GM18499 (cell line): ENCODE results near the gene PLIN4.

Experiments
- ATAC-seq: cut with Tn5 transposase; IDR thresholded peaks from one replicate; pipeline ENCODE4 v1.9.1; 2021; ENCODE audit warnings: moderate number of reproducible peaks; ENCODE audit not compliant: insufficient read depth, unreplicated experiment

The PLIN4 gene

DNA sequence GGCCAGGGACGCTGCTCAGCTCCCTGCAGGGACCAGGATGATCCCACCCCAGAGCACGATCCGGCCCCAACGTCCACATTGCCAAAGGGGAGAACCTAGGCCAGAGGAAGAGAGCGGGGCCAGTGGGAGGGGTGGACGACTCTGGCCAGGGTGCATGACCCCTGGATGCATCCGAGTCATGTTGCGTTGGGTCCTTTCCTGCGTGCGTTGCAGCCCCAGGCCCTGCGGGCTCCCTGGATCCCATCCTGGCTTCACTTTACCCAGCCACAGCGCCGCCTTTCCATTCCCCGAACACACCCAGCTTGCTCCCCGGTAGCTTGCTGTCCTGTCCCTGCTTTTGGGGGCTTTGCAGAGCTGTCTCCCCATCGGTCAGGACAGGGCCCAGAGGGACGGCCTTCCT, 10.5 kb downstream of the PLIN4 start:
- ATAC-seq = no peak

DNA sequence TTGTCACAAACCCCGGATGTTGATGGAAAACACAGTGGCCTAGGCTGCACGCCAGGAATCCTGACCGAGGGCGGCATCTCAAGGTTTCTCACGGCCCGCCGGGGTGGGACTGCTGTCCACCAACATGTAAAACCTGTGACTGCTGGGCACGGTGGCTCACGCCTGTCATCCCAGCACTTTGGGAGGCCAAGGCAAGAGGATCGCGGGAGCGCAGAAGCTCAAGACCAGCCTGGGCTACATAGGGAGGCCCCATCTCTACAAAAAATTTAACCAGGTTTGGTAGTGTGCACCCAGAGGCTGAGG, 11.2 kb downstream of the PLIN4 start:
- no peak for ATAC-seq

DNA sequence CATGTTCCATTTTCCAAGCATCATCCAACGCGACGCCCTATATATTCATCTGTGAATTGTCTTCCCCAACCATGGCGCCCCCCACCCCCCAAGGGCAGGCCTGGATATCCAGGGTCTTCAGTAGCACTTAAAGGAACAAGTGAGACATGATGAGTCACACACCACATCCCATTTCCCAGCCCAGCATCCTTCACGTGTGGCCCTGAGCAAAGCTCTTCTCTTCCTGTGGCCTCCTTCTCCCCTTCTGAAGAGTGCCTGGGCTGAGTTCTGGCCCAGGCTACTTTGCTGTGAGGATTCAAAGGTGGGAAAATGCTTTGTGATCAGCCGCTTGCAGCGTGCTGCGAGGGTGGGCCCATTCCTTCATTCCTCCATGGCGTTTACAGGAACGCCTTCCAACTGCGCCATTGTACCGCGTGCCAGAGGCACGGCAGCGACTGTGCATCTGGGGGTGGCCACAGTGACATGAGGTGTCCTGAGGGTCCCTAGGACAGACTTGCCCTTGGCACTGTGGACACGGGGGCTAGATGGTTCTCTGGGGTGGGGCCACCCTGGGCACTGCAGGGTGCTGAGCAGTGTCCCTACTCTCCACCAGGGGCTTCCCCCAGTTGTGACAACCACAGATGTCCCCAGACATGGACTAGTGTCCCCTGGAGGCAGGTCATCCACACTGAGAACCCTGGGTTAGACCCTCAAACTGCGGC, 11.7 kb downstream of the PLIN4 start:
- no peak for ATAC-seq

DNA sequence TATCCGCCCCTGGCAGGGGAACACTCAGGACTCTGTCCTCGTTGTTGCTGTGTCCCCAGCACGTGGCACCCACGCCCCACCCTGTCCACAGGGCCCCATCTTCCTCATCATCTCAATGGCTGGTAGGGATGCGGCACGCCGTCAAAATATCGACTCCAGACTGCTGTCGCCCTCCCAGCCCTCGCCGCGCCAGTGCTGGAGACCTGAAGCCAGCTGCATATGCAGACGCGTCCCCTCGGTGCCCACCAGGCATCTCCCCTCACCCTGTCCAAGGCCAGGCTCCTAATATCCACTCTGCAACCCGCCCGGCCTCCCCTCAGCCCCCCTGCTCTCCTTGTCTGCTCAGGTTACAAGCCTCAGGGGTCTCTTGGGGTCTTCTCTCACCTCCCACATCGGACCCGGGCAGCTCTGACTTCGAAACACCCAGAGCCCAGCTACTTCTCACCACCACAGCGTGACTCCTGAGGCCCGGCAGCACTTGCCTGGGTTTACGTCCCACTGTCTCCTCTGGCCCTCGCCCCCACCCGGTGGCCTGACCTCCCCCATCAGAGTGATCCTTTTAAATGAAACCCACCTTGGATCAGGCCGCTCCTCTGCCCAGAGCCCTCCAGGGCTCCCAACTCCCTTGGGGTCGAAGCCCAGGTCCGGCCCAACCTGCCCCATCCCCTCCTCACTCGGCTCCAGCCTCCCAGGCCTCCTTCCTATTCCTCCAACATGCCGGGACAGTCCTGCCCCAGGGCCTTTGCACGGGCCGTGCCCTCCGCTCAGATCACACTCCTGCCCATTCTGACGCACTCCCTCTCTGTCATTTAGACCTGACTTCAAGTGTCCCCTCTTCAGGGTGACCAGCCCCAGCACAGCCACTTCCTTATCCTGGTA, 12.5 kb downstream of the PLIN4 start:
- ATAC-seq = no peak

DNA sequence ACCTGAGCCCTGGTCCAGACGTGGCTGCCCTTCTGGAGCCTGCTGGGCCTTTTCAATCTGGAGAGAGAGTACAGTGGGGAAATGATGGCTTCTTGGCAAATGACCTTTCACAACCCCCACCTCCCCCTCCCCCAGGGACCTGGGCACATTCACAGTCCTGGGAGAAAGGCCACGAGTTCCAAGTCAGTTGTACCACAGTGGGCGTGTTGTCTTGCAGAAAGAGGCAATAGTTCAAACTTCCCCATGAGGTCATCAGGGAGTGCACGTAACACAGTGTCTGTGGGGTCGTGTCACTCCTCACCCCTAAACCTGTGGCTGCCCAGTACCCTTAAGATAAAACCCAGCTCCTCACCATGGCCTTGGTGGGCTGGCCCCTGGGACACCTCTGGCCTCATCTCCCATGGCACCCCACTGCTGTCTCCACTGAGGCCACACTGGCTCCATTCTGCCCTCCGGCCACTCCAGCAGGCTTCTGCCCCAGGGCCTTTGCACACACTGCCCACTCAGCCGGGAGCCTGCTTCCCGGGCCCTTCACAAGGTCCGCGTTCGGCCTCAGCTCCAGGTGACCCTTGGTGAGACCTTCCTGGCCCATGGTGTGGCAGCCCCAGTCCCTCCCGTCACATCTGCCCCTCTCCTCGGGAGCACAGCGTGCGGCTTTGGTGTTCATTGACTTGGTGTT, 13.3 kb downstream of the PLIN4 start:
- ATAC-seq = no peak

DNA sequence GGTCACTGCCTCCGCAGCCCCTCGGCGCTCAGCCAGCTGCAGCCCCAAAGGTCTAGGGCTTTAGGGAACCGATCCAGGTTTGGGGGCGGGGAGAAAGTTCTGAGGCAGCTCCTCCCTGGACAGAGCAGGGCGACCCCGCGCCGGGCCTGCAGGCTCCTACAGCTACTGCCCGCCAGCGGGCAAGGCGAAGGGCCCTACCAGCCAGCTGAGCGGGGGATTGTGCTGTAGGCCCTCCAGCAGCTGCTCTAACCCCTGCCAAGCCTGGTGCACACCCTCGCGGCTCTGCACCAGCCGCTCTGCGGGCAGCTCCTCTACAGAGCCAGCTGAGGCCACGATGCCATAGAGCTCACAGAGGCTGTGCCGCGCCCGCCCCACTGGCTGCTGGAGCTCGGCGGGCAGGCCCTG, 14.0 kb downstream of the PLIN4 start:
- no peak for ATAC-seq

DNA sequence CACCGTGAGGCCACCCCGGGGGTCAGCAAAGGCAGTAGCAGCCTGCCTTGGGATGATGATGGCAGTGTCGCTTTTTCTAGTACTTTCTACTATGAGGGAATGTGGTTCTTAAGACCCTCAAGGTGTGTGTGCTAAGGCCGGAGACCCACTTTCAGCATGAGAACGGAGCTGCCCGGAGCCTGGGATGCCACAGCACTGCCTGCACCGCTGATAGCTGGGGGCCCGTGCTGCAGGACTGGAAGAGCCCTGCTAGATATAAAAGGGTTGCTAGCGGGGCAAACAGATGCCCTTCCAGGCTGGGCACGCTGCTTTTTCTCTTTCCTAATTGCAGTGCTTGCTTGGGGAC, 14.5 kb downstream of the PLIN4 start:
- no peak for ATAC-seq

DNA sequence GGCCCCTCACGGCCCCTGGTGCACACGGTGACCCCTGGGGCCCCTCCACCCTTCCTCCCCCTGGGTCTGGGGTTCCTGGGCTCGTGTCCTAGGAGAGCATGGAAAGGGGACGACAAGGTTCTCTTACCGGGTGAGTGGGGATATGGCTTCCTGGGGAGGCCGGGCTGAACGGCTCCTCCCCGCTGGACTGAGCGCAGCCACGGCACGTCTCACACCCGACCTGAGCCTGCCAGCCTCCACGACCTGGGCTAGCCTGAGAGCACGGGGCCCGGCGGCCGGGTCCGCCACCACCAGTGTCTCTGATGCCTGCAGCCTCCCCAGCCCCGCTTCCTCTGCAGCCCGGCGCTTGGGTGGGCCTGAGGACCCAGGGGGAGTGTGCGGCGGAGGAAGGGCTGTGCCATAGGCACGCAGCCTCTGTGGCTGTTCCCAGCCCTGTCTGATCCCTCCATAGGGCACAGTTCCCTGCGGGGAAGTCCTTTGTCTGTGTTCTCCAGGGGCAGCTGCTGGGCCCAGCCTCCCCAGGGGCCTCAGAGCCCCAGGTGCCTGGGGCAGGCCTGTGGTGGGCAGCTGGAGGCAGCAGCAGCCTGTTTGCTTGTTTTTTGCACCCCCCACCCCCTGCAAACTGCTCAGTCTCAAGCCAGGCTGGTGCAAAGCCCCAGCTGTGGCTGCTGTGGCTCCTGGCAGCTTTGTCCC, 15.0 kb downstream of the PLIN4 start:
- no peak for ATAC-seq

DNA sequence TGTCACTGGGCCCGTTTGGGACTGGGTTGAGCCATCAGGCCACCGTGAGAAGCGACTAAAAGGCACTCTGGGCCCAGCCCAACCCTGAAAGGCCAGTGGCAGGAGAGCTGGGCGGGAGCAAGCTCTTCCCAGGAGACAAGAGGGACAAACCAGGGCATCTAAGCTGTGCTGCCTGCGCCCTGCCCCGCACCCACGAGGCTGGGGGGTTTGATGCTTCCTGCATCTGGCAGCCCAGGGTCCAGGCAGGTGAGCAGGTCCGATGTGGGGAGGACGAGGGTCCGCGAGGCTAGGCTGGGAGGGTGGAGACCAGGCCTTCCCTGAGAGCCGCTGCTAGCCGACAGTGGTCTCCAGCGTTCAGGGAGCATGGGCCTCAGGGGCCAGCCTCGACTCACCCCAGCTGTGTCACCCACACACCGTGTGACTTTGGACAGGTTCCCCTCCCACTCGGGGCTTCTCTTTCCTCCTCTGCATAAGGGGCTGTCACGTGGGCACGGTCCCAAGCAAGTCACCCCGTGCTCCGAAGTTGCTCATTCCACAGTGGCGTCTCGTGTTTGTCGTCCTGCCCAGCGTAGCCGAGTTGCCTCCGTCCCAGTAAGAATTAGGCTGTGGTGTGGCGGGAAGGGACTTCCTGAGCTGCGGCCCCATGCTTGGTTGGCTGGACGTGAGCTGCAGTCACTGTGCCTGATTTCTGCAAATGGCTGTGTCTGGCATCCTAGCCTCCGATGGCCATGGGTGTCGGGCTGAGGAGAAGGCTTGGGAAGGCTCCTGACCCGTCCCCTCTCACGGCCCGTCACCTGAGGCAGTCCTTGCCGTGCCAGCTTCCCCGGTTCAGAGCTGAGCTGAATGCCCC, 15.8 kb downstream of the PLIN4 start:
- ATAC-seq = no peak

DNA sequence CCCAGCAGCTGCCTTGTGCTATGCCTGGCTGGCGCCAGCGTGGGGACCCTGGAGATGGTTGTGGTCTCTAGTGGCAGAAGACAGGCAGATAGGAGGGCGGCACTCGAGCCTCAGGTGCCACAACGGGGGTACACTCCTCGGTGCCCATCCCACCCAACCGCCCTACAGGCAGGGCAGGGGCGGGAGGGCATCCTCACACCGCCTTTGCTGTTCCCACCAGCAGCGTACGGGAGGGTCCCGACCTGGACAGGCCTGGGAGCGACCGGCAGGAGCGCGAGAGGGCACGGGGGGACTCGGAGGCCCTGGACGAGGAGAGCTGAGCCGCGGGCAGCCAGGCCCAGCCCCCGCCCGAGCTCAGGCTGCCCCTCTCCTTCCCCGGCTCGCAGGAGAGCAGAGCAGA, 16.6 kb downstream of the PLIN4 start:
- no peak for ATAC-seq

DNA sequence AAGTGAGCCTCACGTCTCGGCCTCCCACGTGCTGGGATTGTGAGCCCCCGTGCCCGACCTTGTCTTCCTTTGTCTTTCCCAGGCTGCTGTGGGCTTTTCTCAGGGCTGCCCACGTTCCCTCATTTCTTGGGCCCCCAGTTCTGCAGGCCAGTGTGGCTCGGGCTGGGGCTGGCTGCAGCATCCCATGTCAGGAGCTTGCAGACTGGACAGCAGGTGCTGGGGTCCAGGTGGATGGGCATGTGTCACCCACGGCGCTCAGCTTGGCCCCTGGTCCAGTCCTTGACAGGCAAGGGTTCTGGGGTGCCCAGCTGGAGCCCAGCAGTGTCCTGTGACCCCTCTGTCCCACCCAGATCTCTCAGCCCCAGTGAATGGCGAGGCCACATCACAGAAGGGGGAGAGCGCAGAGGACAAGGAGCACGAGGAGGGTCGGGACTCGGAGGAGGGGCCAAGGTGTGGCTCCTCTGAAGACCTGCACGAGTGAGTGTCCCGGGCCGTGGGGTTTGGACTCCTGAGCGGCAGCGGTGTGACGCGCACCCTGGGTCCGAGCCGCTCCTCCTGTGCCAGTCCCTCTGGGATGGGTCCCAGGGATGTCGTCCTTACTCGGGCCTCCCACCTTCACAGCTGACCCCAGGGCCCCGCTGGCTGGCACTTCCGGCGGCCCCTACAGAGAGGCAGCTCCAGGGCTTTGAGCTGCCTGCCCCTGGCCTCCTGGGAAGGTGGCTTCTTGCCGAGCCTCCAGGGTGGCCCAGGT, 17.3 kb downstream of the PLIN4 start:
- no peak for ATAC-seq

DNA sequence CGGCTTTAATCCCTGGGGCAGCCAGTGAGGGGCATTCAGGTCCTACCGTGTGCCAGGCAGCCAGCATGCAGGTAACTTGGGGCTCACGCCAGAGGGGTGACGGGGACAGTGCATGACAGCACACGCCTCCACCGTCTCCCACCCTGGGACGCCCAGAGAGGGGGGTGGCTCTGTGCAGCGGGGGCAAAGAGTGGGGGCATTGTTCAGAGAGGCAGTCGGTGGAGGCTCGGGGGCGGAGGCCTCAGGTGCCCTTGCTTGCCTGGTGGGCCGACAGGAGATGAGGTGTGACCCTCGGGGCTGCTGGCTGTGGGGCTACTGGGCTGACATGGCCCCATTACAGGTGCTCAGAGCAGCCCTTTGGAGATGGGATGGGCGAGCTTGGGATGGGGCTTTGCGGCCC, 18.4 kb downstream of the PLIN4 start:
- ATAC-seq = no peak

DNA sequence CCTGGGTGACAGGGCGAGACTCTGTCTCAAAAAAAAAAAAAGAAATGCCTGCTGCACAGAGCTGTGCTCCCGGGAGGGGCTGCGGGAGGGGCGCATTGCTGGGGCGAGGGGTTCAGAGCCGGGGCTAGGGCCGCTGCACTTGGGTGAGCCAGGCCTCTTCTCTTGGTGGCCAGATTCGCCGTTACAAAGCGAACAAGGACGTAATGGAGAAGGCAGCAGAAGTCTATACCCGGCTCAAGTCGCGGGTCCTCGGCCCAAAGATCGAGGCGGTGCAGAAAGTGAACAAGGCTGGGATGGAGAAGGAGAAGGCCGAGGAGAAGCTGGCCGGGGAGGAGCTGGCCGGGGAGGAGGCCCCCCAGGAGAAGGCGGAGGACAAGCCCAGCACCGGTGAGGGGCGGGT, 19.0 kb downstream of the PLIN4 start:
- no peak for ATAC-seq

DNA sequence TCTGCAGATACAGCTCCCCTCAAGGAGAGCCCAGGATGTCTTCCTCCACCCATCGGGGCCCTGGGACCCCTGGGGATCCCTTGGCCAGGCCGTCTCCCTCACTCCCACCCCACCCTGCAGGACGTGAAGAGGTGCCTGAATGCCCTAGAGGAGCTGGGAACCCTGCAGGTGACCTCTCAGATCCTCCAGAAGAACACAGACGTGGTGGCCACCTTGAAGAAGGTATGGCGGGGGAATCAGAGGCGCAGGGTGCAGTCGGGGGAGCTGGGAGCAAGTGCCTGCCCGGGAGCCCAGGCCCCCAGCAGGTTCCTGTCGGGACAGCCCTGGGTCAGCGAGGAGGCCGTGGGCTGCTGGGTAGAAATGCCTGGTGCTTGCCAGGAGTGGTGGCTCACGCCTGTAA, 19.6 kb downstream of the PLIN4 start:
- no peak for ATAC-seq

DNA sequence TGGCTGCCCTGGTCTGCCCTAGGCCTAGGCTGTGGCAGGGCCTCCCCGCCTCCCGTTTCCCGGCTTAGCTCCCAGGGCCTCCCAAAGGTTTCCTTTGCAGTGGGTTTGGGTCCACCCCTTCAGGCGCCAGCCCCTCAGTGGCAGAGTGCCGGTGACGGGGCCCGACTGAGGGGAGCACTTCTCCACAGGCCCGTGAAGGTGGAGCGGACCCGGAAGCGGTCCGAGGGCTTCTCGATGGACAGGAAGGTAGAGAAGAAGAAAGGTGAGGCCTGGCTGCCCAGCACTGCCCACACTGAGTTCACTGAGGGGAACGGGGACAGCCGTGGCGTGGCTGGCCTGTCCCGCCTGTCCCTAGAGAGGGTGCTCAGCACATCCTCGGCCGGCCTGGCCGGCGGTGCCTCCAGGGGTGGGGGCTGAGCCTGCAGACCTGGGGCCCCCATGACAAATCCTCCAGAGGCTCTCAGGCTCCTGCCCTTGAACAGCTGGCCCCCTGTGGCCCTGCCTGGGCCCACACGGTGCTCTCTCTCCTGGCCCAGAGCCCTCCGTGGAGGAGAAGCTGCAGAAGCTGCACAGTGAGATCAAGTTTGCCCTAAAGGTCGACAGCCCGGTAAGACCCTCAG, 20.4 kb downstream of the PLIN4 start:
- no peak for ATAC-seq

DNA sequence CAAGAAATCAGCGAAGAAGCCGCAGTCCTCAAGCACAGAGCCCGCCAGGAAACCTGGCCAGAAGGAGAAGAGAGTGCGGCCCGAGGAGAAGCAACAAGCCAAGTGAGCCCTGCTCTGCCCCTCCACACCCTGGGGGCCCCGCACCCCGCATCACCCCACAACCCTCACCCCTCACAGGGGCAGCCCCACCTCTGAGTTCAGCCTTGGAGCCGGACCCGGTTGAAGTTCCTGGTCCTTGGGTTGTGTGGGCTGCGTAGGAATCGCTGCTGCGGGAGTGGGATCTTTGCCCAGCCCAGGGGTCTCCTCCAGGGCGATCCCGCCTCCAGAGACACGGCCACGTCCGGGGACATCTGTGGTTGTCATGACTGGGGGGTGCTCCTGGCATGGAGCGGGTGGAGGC, 22.0 kb downstream of the PLIN4 start:
- ATAC-seq = no peak

DNA sequence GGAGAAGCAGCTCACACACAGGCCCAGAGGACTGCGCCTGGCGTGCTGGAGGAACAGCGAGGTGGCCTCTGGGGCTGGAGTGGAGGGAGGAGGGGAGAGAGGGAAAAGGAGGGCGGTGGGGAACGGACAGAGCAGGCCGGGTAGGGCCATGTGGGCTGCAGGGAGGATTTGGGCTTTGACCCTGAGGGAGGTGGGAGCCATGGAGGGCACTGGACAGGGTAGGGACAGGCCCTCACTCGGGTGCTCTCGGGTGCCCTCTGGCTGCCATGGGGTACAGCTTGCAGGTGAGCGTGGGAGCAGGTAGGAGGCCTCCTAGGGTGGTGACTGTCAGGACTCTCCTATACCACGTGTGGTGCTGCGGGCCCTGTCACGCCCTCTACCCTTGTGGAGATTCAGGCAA, 22.8 kb downstream of the PLIN4 start:
- ATAC-seq = no peak

DNA sequence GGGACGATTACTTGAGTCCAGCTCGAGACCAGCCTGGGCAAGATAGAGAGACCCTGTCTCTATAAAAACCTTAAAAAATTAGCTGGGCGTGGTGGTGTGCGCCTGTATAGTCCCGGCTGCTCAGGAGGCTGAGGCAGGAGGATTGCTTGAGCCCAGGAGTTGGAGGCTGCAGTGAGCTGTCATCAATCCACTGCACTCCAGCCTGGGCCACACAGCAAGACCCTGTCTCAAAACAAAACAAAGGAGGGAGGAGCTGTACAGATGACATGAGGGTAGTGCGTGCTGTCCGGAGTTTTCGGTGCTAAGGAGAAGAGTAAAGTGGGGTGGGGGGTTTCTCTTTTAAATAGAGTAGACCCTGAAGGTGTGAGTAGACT, 23.6 kb downstream of the PLIN4 start:
- no peak for ATAC-seq
